ENCODE results near the gene SKOR1. TPM values are rescaled to one million over a fixed set of nuclear protein-coding genes. Genes with fewer than 3 reads are reported as not detected.

The SKOR1 gene
- total and polyA plus RNA-seq, 2 of the 4 experiments (the other 2 are of a cell fraction) = 0.03 TPM; not detected in 1

GRCh38 chr15:67836955-67837354 lies 11.6 kb downstream of the SKOR1 start:
- no peak overlapping the region for H2AK9ac ChIP-seq (replicated peaks; ENCODE audit: low read depth, low read length, poor library complexity)
- WGBS, 2 experiments (ENCODE audit: extremely low coverage in 2 of 2, insufficient read length in 1 of 2) = no CpG with 5 or more reads among the region's 2 CpGs
- H3K18ac ChIP-seq (ENCODE audit: low read depth, low read length) = no peak overlapping the region
- DNase-seq (no peak), ATAC-seq (ENCODE audit: low read depth) (no peak)
- H3K14ac ChIP-seq (replicated peaks; ENCODE audit: low read depth, low read length) = no peak overlapping the region
- no peak overlapping the region for H2AK5ac ChIP-seq (ENCODE audit: low read depth, low read length)
- no TSS peak for BruUV-seq (replicated peaks)
- dilution Hi-C loops (cut with HindIII; ENCODE audit: low sequenced_read_pairs, unreplicated experiment) (no loop called here), in situ Hi-C loops (cut with MboI; ENCODE audit: low sequenced_read_pairs) (loop anchor here (5.0 kb wide), 2 partner anchors 380 to 895 kb away; no protein-coding TSS in a partner anchor), intact Hi-C loops (cut with micrococcal nuclease) (loop anchor here (1.0 to 10.0 kb wide), 5 partner anchors 336 to 772 kb away; partner anchors contain the start of gene SMAD3)
- 0 out of 2 replicates have a peak, but pooled peaks cover 6% of the 10 kb centered on the region for H3K9me1 ChIP-seq (ENCODE audit: insufficient read depth, low read length)
- no peak overlapping the region for H2BK15ac ChIP-seq (ENCODE audit: low read depth, low read length)
- no peak overlapping the region for H2BK5ac ChIP-seq (ENCODE audit: low read depth, low read length, poor library complexity, severe bottlenecking)
- H4K91ac ChIP-seq (ENCODE audit: insufficient read depth, low read depth, low read length) = no peak overlapping the region
- ChIA-PET POLR2A (ENCODE audit: unreplicated experiment) (no interaction called here), CTCF (interaction anchor here (2.1 kb wide), 1 partner anchor 380 kb away, joined by 7 read pairs; no protein-coding TSS in a partner anchor)
- no peaks in the 10 kb centered on the region for H4K20me1 ChIP-seq (ENCODE audit: insufficient read depth, low read length)
- no peaks in the 10 kb centered on the region for H3K79me1 ChIP-seq (ENCODE audit: low read depth in 1 of 2, low read length in 2 of 2)
- H2BK20ac ChIP-seq (ENCODE audit: low read depth, low read length) = no peak overlapping the region
- H2AFZ ChIP-seq (replicated peaks; ENCODE audit: low read length, poor library complexity) = no peak overlapping the region
- no peaks in the 10 kb centered on the region for H3K9me3 ChIP-seq (ENCODE audit: control insufficient read depth, insufficient read depth, low read length)
- no peak overlapping the region for H3K27ac ChIP-seq (ENCODE audit: insufficient read depth, low read length)
- H4K8ac ChIP-seq (ENCODE audit: low read depth in 2 of 2, low read length in 2 of 2) = no peak overlapping the region
- H3K56ac ChIP-seq (ENCODE audit: extremely low read depth, insufficient read depth, low read length) = no peak overlapping the region
- H3K4me2 ChIP-seq (ENCODE audit: low read depth, low read length) = no peak overlapping the region
- H4K5ac ChIP-seq (ENCODE audit: low read depth, low read length) = no peak overlapping the region
- H3K4me3 ChIP-seq (ENCODE audit: insufficient read depth, low read depth, low read length) = no peak overlapping the region
- no peak overlapping the region for H3K9ac ChIP-seq (ENCODE audit: low read depth, low read length)
- H3K4ac ChIP-seq (ENCODE audit: low read depth, low read length) = no peak overlapping the region
- peaks cover 4% of the 10 kb centered on the region; the same call in 1 of the 2 replicates for H3K4me1 ChIP-seq (ENCODE audit: control insufficient read depth, insufficient read depth, low read length)
- H3K23ac ChIP-seq (ENCODE audit: low read depth, low read length) = no peak overlapping the region
- TF ChIP-seq MAFK (IDR thresholded peaks at IDR 0.05; ENCODE audit: low read depth, low read length) (no peak), RFX5 (IDR thresholded peaks at IDR 0.05; ENCODE audit: low read depth, low read length) (no peak), MXI1 (IDR thresholded peaks at IDR 0.05; ENCODE audit: borderline replicate concordance, low read depth, low read length) (no peak), CEBPB (IDR thresholded peaks at IDR 0.05; ENCODE audit: low read depth, low read length) (no peak)
- TF ChIP-seq, protein P1, sequence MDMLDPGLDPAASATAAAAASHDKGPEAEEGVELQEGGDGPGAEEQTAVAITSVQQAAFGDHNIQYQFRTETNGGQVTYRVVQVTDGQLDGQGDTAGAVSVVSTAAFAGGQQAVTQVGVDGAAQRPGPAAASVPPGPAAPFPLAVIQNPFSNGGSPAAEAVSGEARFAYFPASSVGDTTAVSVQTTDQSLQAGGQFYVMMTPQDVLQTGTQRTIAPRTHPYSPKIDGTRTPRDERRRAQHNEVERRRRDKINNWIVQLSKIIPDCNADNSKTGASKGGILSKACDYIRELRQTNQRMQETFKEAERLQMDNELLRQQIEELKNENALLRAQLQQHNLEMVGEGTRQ (IDR thresholded peaks at IDR 0.05; ENCODE audit: low read depth, low read length) = no peak
- H2BK120ac ChIP-seq (ENCODE audit: low read depth, low read length) = no peak overlapping the region
- no peaks in the 10 kb centered on the region for H3K36me3 ChIP-seq (ENCODE audit: control insufficient read depth, insufficient read depth, low read length)
- peaks cover 54% of the 10 kb centered on the region for H3K27me3 ChIP-seq (ENCODE audit: control insufficient read depth, insufficient read depth, low read length)
